HL-60 (cell line): Measurements from ENCODE around the gene NBPF12.
"Not testable (repeated sequence)": the region's sequence is repeated elsewhere in the genome, so short reads cannot be mapped to it uniquely, and the experiment has no call there.

Experiments
- DNase-seq, 2 experiments: peaks; one replicate each; pipeline ENCODE4 v3.0.0-alpha.2; 2010 to 2020; ENCODE audit warnings: low read depth in 1 of 2, low spot score in 1 of 2
- H3K27ac ChIP-seq: fragments of 250-450 bp; sonication (Bioruptor Pico); replicated peaks from 2 replicates; pipeline ENCODE4 v1.5.1; 2020; ENCODE audit warnings: mild to moderate bottlenecking, moderate library complexity
- H3K27me3 ChIP-seq: fragments of 250-450 bp; sonication (Bioruptor Pico); 2 replicates; pipeline ENCODE4 v1.5.1; 2021; ENCODE audit warnings: mild to moderate bottlenecking, moderate library complexity; ENCODE audit not compliant: insufficient read depth, poor library complexity, severe bottlenecking
- H3K4me3 ChIP-seq: replicated peaks from 2 replicates; pipeline ENCODE4 v1.5.1; 2011; ENCODE audit warnings: mild to moderate bottlenecking, control low read depth, low read length; ENCODE audit not compliant: insufficient read depth
- REST ChIP-seq: IDR thresholded peaks from 2 replicates; pipeline ENCODE4 v1.6.1; 2012; ENCODE audit warnings: low read depth; ENCODE audit not compliant: insufficient replicate concordance
- long read RNA-seq: library from polyadenylated mRNA; unstranded; transcript quantifications from one replicate; pipeline ENCODE4 v2.0.0, GENCODE V29; 2020

The NBPF12 gene
- long read RNA-seq, partial matches to known transcripts, result 5 of 24 reads
- long read RNA-seq, other reads (novel, unspliced or antisense), result 19 of 24 reads

- peak; percentile 66 to 89 for DNase-seq
- not testable (repeated sequence) for H3K27me3 ChIP-seq
- peak; percentile 23 for TF ChIP-seq REST
- peak within 1 kb of the TSS; percentile 56 for H3K4me3 ChIP-seq
- peak within 1 kb of the TSS; percentile 68 for H3K27ac ChIP-seq
Observed at GRCh38 chr1:146938242-146938902, at the start of gene NBPF12. NBPF12 (plus strand) TSS chr1:146938324; CDS start chr1:146960144, 21,820 bp downstream.

GRCh38 chr1:146891355-146891754 lies 46.8 kb upstream of the NBPF12 start:
- not testable (repeated sequence) for H3K27ac ChIP-seq, H3K27me3 ChIP-seq, DNase-seq, H3K4me3 ChIP-seq

- not testable (repeated sequence) for DNase-seq, H3K4me3 ChIP-seq, H3K27me3 ChIP-seq, H3K27ac ChIP-seq
Observed at GRCh38 chr1:146892331-146892730, 45.8 kb upstream of the NBPF12 start.

- not testable (repeated sequence) for DNase-seq, H3K4me3 ChIP-seq, H3K27me3 ChIP-seq, H3K27ac ChIP-seq
Observed at GRCh38 chr1:146907565-146908261, 30.4 kb upstream of the NBPF12 start.

- not testable (repeated sequence) for H3K27me3 ChIP-seq, H3K27ac ChIP-seq, DNase-seq, H3K4me3 ChIP-seq
Observed at GRCh38 chr1:146912975-146913374, 25.1 kb upstream of the NBPF12 start.

GRCh38 chr1:146920811-146921210 lies 17.3 kb upstream of the NBPF12 start:
- H3K4me3 ChIP-seq, H3K27ac ChIP-seq, DNase-seq, H3K27me3 ChIP-seq: not testable (repeated sequence)

GRCh38 chr1:146922614-146923013 lies 15.5 kb upstream of the NBPF12 start:
- DNase-seq, H3K27ac ChIP-seq, H3K4me3 ChIP-seq: not testable (repeated sequence)

GRCh38 chr1:146924106-146924505 lies 14.0 kb upstream of the NBPF12 start:
- not testable (repeated sequence) for H3K27me3 ChIP-seq, H3K4me3 ChIP-seq, H3K27ac ChIP-seq, DNase-seq

More at GRCh38 chr1:146922614-146923013, 15.5 kb upstream of the NBPF12 start:
- H3K27me3 ChIP-seq, result not testable (repeated sequence)

- not testable (repeated sequence) for H3K27ac ChIP-seq, H3K27me3 ChIP-seq, DNase-seq, H3K4me3 ChIP-seq
Observed at GRCh38 chr1:146926413-146926812, 11.7 kb upstream of the NBPF12 start.

GRCh38 chr1:146930225-146930624 lies 7.9 kb upstream of the NBPF12 start:
- H3K4me3 ChIP-seq, DNase-seq, H3K27me3 ChIP-seq, H3K27ac ChIP-seq: not testable (repeated sequence)

GRCh38 chr1:146934390-146935223 lies 3.5 kb upstream of the NBPF12 start:
- H3K4me3 ChIP-seq, H3K27ac ChIP-seq, H3K27me3 ChIP-seq, DNase-seq: not testable (repeated sequence)
